ES-I3 (cell line): Measurements from ENCODE around the gene SPATA6.
"Not testable (repeated sequence)": the region's sequence is repeated elsewhere in the genome, so short reads cannot be mapped to it uniquely, and the experiment has no call there.

Experiments used
- H3K36me3 ChIP-seq: 2 replicates; pipeline ENCODE4 v1.6.1; 2013; ENCODE audit warnings: mild to moderate bottlenecking, low read length, control low read depth, moderate library complexity; ENCODE audit not compliant: insufficient read depth
- H3K4me1 ChIP-seq: 2 replicates; pipeline ENCODE4 v1.6.1; 2013; ENCODE audit warnings: mild to moderate bottlenecking, control low read depth, low read length; ENCODE audit not compliant: insufficient read depth
- H3K9ac ChIP-seq: 2 replicates; pipeline ENCODE4 v1.6.1; 2013; ENCODE audit warnings: low read depth, mild to moderate bottlenecking, low read length, moderate library complexity
- H3K9me3 ChIP-seq: 2 replicates; pipeline ENCODE4 v1.6.1; 2013; ENCODE audit warnings: mild to moderate bottlenecking, low read length, moderate library complexity; ENCODE audit not compliant: control insufficient read depth, insufficient read depth

SPATA6 gene

DNA sequence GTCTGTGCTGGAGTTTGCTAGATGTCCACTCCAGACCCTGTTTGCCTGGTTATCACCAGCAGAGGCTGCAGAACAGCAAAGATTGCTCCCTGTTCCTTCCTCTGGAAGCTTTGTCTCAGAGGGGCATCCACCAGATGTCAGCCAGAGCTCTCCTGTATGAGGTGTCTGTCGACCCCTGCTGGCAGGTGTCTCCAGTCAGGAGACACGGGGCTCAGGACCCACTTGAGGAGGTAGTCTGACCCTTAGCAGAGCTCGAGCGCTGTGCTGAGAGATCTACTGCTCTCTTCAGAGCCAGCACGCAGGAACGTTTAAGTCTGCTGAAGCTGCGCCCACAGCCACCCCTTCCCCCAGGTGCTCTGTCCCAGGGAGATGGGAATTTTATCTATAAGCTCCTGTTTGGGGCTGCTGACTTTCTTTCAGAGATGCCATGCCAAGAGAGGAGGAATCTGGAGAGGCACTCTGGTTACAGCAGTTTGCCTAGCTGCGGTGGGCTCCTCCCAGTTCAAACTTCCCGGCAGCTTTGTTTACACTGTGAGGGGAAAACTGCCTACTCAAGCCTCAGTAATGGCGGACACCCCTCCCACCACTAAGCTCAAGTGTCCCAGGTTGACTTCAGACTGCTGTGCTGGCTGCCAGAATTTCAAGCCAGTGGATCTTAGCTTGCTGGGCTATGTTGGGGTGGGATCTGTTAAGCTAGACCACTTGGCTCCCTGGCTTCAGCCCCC, 187.1 kb downstream of the SPATA6 start:
- H3K36me3 ChIP-seq, H3K9me3 ChIP-seq, H3K4me1 ChIP-seq, H3K9ac ChIP-seq: not testable (repeated sequence)

- H3K36me3 ChIP-seq, H3K9ac ChIP-seq, H3K4me1 ChIP-seq, H3K9me3 ChIP-seq: not testable (repeated sequence)
Observed at GRCh38 chr1:48282329-48282728, 189.7 kb downstream of the SPATA6 start.

- not testable (repeated sequence) for H3K9me3 ChIP-seq, H3K9ac ChIP-seq, H3K36me3 ChIP-seq, H3K4me1 ChIP-seq
Observed at GRCh38 chr1:48277437-48277836, 194.6 kb downstream of the SPATA6 start.

DNA sequence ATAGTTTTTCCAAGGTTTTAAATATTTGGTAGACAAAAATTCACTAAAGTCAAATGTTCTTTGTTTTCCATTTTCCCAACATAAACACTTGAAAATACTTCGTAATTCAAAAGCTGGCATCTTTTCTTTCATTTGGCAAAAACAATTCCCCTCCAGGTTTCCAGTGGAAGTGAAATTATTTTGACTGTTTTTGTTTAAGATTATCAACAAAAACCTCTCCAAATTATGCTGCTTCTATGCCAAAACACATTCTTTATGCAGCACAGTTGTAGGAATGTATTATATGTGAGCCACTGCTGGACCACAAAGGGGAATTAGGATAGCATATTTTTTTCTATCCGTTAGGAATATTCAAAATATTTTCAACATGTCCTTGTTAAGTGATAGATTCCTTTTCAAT, 205.4 kb downstream of the SPATA6 start:
- no peaks in the 10 kb centered on the region; the same call in 1 of the 2 replicates for H3K9me3 ChIP-seq
- no peak overlapping the region for H3K9ac ChIP-seq
- no peaks in the 10 kb centered on the region for H3K36me3 ChIP-seq
- H3K4me1 ChIP-seq = no peaks in the 10 kb centered on the region

DNA sequence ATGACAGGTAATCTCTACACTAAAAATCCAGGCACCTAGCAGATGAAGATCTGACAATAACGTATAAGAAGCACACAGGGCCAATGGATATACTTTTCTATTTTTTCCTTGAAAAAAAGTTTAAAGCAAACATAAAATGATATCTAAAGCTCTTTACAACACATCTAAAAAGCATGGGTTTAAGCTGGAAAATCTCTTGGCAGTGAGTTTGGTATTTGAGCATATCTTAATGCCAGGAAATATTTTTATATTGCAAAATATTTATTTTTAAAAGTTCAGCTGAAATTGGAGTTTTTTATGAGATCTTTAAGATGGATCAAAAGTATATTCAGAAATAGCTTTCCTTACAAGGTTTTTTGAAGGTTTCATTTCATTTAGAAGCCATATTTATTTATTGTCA, 209.0 kb downstream of the SPATA6 start:
- Histone ChIP-seq H3K4me1 (no peaks in the 10 kb centered on the region), H3K9ac (no peak overlapping the region), H3K9me3 (no peaks in the 10 kb centered on the region), H3K36me3 (no peaks in the 10 kb centered on the region)

DNA sequence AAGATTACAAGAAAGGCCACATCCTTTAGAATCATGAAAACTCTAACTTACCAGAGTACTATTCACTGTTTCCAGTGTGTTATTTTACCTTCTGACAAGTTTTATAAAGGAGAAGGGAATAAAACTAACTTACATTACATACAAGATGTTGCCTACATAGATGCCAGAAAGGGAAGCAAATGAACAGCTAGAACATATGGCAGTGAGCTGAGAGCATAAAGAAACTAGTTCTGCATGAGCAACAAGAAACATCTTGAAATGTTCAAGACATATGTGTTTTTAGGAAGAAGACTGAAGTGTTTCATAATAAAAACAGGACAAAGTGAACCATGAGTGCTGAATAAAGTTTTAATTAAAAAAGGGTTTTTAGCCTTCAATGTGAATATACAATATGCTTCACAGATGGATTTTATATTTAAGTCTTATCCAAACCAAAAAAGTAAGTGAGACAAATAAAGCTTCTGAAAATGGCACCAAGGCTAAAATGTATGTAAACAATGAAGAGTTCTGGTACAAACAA, 210.1 kb downstream of the SPATA6 start:
- Histone ChIP-seq H3K9me3 (no peaks in the 10 kb centered on the region), H3K9ac (no peak overlapping the region), H3K36me3 (no peaks in the 10 kb centered on the region), H3K4me1 (no peaks in the 10 kb centered on the region)

- Histone ChIP-seq H3K36me3 (no peaks in the 10 kb centered on the region), H3K9me3 (no peaks in the 10 kb centered on the region), H3K9ac (no peak overlapping the region), H3K4me1 (no peaks in the 10 kb centered on the region)
Observed at GRCh38 chr1:48258106-48258505, 213.9 kb downstream of the SPATA6 start.

GRCh38 chr1:48254254-48254653, 217.8 kb downstream of the SPATA6 start:
- Histone ChIP-seq H3K4me1 (no peaks in the 10 kb centered on the region), H3K36me3 (no peaks in the 10 kb centered on the region), H3K9ac (no peak overlapping the region), H3K9me3 (no peaks in the 10 kb centered on the region)

GRCh38 chr1:48251821-48252220, 220.2 kb downstream of the SPATA6 start:
- H3K9me3 ChIP-seq = no peaks in the 10 kb centered on the region
- H3K4me1 ChIP-seq = no peaks in the 10 kb centered on the region
- H3K9ac ChIP-seq = no peak overlapping the region
- H3K36me3 ChIP-seq = no peaks in the 10 kb centered on the region

DNA sequence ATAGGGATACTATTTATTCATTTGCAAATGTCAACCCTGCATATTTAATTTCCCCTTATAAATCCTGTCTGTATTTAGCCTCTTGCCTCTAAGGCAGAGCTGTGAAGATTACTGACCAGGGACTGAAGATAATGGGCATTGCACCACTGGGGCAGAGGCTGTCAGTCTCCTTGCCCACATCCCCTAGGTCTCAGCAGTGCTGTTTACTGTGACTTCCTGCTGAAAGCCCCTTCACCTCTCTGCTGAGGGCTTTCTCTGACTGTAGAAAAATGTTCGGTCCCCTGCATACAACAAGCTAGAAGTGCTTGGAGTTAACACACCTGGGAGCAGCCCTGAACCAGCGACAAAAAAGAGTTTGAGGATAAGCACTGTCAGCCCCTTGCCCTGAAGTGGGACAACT, 220.7 kb downstream of the SPATA6 start:
- Histone ChIP-seq H3K4me1 (no peaks in the 10 kb centered on the region), H3K36me3 (no peaks in the 10 kb centered on the region), H3K9me3 (no peaks in the 10 kb centered on the region), H3K9ac (no peak overlapping the region)

DNA sequence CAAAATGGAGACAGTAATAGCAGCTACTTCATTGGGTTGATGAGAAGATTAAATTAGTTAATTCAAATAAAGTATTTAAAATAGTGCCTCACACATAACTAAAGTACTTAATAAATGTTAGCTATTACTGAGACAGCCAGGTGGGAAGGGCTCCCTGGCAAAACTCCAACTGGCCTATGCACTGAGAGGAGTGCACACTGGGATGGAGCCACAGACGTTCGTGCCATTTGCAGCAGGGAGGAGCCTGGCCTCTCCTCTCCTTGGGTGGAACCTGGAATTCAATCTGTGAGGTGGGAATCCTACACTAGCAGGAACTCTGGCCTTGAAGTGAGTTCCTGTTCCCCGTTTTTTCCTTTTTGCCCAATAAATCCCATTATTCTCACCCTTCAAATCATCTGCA, 221.4 kb downstream of the SPATA6 start:
- Histone ChIP-seq H3K4me1 (no peaks in the 10 kb centered on the region), H3K9ac (no peak overlapping the region), H3K9me3 (no peaks in the 10 kb centered on the region), H3K36me3 (no peaks in the 10 kb centered on the region)

DNA sequence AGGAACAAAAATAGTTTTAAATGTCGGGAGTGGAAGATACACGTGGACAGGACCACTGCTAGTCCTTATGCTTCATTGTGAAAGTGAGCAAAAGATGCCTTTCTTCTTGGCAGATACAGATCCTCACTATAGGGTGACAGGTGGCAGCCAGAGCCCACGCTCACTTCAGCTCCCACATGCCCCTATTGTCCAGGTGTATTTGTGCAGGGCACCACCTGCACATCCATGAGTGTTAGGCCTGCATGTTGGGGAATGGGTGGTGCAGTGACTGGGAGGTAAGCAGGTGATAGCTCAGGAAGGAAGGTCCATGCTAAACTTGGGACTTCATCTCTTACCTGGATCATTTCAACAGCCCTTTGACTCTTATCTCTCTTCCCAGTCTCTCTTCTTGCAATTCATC, 222.1 kb downstream of the SPATA6 start:
- Histone ChIP-seq H3K9me3 (no peaks in the 10 kb centered on the region), H3K36me3 (no peaks in the 10 kb centered on the region), H3K4me1 (no peaks in the 10 kb centered on the region), H3K9ac (no peak overlapping the region)

DNA sequence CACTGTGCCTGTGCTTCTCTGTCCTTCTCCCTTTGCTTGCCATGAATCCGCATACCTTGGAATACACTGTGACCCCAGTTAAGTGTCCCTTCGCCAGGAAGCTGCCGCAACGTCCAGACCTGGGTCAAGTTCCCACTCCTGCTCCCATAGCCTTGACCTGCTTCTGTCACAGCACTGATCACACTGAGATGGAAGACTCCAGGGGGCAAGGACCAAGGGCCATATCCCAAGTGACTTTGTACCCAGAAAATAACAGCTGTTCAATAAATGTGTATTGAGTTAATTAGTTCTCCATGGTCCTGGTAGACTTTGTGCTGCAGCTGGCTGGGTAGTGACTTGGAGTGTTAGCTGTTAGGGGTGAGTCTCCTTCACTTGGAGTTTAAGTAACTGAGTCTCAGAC, 223.6 kb downstream of the SPATA6 start:
- Histone ChIP-seq H3K9me3 (no peaks in the 10 kb centered on the region), H3K9ac (no peak overlapping the region), H3K36me3 (no peaks in the 10 kb centered on the region), H3K4me1 (no peaks in the 10 kb centered on the region)

DNA sequence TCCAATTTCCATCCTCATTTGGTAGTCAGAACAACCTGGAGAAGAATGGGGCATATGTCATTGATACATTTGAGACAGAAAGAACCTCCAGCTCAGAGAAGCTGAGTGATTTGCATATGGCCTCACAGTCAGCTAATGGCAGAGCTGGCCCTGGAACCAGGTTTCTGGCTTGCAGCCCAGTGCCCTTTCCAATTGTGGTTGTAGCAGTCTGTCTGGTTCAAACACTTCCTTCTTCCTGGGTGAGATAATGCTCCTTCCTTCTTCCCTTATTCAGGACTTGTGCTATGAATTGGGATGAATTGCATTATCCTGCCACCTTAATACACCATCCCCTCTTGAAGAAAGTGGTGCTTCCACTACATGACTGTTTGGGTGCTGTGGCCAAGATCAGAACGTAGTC, 225.3 kb downstream of the SPATA6 start:
- Histone ChIP-seq H3K4me1 (no peaks in the 10 kb centered on the region), H3K9me3 (no peaks in the 10 kb centered on the region), H3K36me3 (no peaks in the 10 kb centered on the region), H3K9ac (no peak overlapping the region)
